ENCODE data around the gene CHST5.
"Not testable (repeated sequence)": the region's sequence is repeated elsewhere in the genome, so short reads cannot be mapped to it uniquely, and the experiment has no call there.

The CHST5 gene

GRCh38 chr16:75502916-75503605, 32.8 kb downstream of the CHST5 start:
- no peak for DNase-seq

GRCh38 chr16:75501820-75502219, 34.1 kb downstream of the CHST5 start:
- not testable (repeated sequence) for DNase-seq

- no peak for DNase-seq
Observed at GRCh38 chr16:75501359-75501758, 34.5 kb downstream of the CHST5 start.

GRCh38 chr16:75498605-75499322, 37.1 kb downstream of the CHST5 start:
- not testable (repeated sequence) for DNase-seq

- DNase-seq = no peak
Observed at GRCh38 chr16:75497558-75497957, 38.4 kb downstream of the CHST5 start.

- DNase-seq = no peak
Observed at GRCh38 chr16:75495076-75495674, 40.7 kb downstream of the CHST5 start, which contains the start of gene CHST6. CHST6 (minus strand) TSS chr16:75495441; CDS start chr16:75479828, 15,613 bp downstream.

GRCh38 chr16:75494661-75495075, 41.2 kb downstream of the CHST5 start:
- no peak for DNase-seq

GRCh38 chr16:75494184-75494583, 41.7 kb downstream of the CHST5 start:
- no peak for DNase-seq

GRCh38 chr16:75491876-75492275, 44.0 kb downstream of the CHST5 start:
- no peak for DNase-seq

GRCh38 chr16:75488322-75488721, 47.6 kb downstream of the CHST5 start:
- no peak for DNase-seq

- no peak for DNase-seq
Observed at GRCh38 chr16:75486676-75487313, 49.1 kb downstream of the CHST5 start.

GRCh38 chr16:75486014-75486675, 49.8 kb downstream of the CHST5 start:
- DNase-seq = no peak

- no peak for DNase-seq
Observed at GRCh38 chr16:75485230-75486013, 50.5 kb downstream of the CHST5 start.

- no peak for DNase-seq
Observed at GRCh38 chr16:75483222-75483621, 52.7 kb downstream of the CHST5 start.

- no peak for DNase-seq
Observed at GRCh38 chr16:75482434-75483205, 53.3 kb downstream of the CHST5 start.

- no peak for DNase-seq
Observed at GRCh38 chr16:75481475-75481874, 54.4 kb downstream of the CHST5 start.

GRCh38 chr16:75479421-75479990, 56.4 kb downstream of the CHST5 start:
- no peak for DNase-seq
